ENCODE results near the gene ADGRL2.

Gene ADGRL2

GRCh38 chr1:81806432-81806770 is 5.7 kb downstream of the ADGRL2 start:
- no peak for DNase-seq (ENCODE audit: low read depth)

- DNase-seq (ENCODE audit: low read depth): no peak
Observed at GRCh38 chr1:81808760-81809159, 8.0 kb downstream of the ADGRL2 start.

- DNase-seq (ENCODE audit: low read depth): no peak
Observed at GRCh38 chr1:81809808-81810207, 9.1 kb downstream of the ADGRL2 start.

GRCh38 chr1:81811757-81812371 is 11.1 kb downstream of the ADGRL2 start:
- DNase-seq (ENCODE audit: low read depth): no peak

- no peak for DNase-seq (ENCODE audit: low read depth)
Observed at GRCh38 chr1:81812712-81813111, 12.0 kb downstream of the ADGRL2 start.

- DNase-seq (ENCODE audit: low read depth): no peak
Observed at GRCh38 chr1:81813691-81814090, 13.0 kb downstream of the ADGRL2 start.

GRCh38 chr1:81819613-81820012 is 18.9 kb downstream of the ADGRL2 start:
- DNase-seq (ENCODE audit: low read depth): no peak

GRCh38 chr1:81820765-81821164 is 20.0 kb downstream of the ADGRL2 start:
- no peak for DNase-seq (ENCODE audit: low read depth)

- DNase-seq (ENCODE audit: low read depth): no peak
Observed at GRCh38 chr1:81823082-81823481, 22.3 kb downstream of the ADGRL2 start.

GRCh38 chr1:81824759-81825158 is 24.0 kb downstream of the ADGRL2 start:
- DNase-seq (ENCODE audit: low read depth): no peak

GRCh38 chr1:81827942-81828341 is 27.2 kb downstream of the ADGRL2 start:
- DNase-seq (ENCODE audit: low read depth): no peak

- DNase-seq (ENCODE audit: low read depth): no peak
Observed at GRCh38 chr1:81832573-81832972, 31.8 kb downstream of the ADGRL2 start.

- no peak for DNase-seq (ENCODE audit: low read depth)
Observed at GRCh38 chr1:81833722-81834121, 33.0 kb downstream of the ADGRL2 start.

- DNase-seq (ENCODE audit: low read depth): no peak
Observed at GRCh38 chr1:81834268-81834667, 33.5 kb downstream of the ADGRL2 start.

GRCh38 chr1:81834921-81835698 is 34.4 kb downstream of the ADGRL2 start:
- no peak for DNase-seq (ENCODE audit: low read depth)

GRCh38 chr1:81836007-81836626 is 35.4 kb downstream of the ADGRL2 start:
- no peak for DNase-seq (ENCODE audit: low read depth)

GRCh38 chr1:81838600-81839218 is 38.0 kb downstream of the ADGRL2 start:
- no peak for DNase-seq (ENCODE audit: low read depth)

- DNase-seq (ENCODE audit: low read depth): no peak
Observed at GRCh38 chr1:81840805-81841204, 40.1 kb downstream of the ADGRL2 start.

GRCh38 chr1:81841795-81842194 is 41.1 kb downstream of the ADGRL2 start:
- DNase-seq (ENCODE audit: low read depth): no peak

GRCh38 chr1:81844477-81844876 is 43.7 kb downstream of the ADGRL2 start:
- no peak for DNase-seq (ENCODE audit: low read depth)

GRCh38 chr1:81846630-81847029 is 45.9 kb downstream of the ADGRL2 start:
- no peak for DNase-seq (ENCODE audit: low read depth)

- no peak for DNase-seq (ENCODE audit: low read depth)
Observed at GRCh38 chr1:81847063-81847462, 46.3 kb downstream of the ADGRL2 start.

Data from activated T-helper 1 cell treated with Interleukin-2 at 50 U/mL for 16 hours (primary cell).